Inflammatory macrophage (primary cell): ENCODE measurements around the gene PLRG1.

Source experiments
- DNase-seq, 2 donors: peaks; one replicate each; pipeline ENCODE4 v3.0.0-alpha.2; 2020 to 2022

The PLRG1 gene

GRCh38 chr4:154573190-154573870 is 23.1 kb upstream of the PLRG1 start:
- DNase-seq: no peak

- no peak for DNase-seq
These were observed 19.4 kb upstream of the PLRG1 start for GRCh38 chr4:154569584-154569983.

GRCh38 chr4:154569028-154569427 is 18.8 kb upstream of the PLRG1 start:
- DNase-seq: no peak

- DNase-seq: no peak
These were observed 16.5 kb upstream of the PLRG1 start for GRCh38 chr4:154566639-154567204.

GRCh38 chr4:154565704-154566103 is 15.5 kb upstream of the PLRG1 start:
- no peak for DNase-seq

GRCh38 chr4:154564311-154564710 is 14.1 kb upstream of the PLRG1 start:
- no peak for DNase-seq

- no peak for DNase-seq
These were observed 12.6 kb upstream of the PLRG1 start, which contains the start of gene FGB for GRCh38 chr4:154562697-154563254. TSS of gene FGB (plus strand) at chr4:154563011. CDS start at chr4:154563019, 8 bp downstream.

GRCh38 chr4:154560824-154561231 is 10.6 kb upstream of the PLRG1 start:
- no peak for DNase-seq

GRCh38 chr4:154560419-154560801 is 10.2 kb upstream of the PLRG1 start:
- DNase-seq: no peak

GRCh38 chr4:154559494-154560418 is 9.6 kb upstream of the PLRG1 start:
- peak; percentile 33 to 38 for DNase-seq

GRCh38 chr4:154559141-154559493 is 8.9 kb upstream of the PLRG1 start:
- no peak for DNase-seq

GRCh38 chr4:154551872-154552686 is 1.9 kb upstream of the PLRG1 start:
- DNase-seq: peak; percentile 75 to 79

- no peak for DNase-seq
These were observed 4.5 kb downstream of the PLRG1 start for GRCh38 chr4:154545689-154546088.

- DNase-seq: no peak
These were observed 7.8 kb downstream of the PLRG1 start for GRCh38 chr4:154542271-154542879.

GRCh38 chr4:154534296-154534695 is 15.9 kb downstream of the PLRG1 start:
- no peak for DNase-seq

GRCh38 chr4:154529728-154530519 is 20.3 kb downstream of the PLRG1 start:
- no peak for DNase-seq

GRCh38 chr4:154528869-154529268 is 21.3 kb downstream of the PLRG1 start:
- DNase-seq: peak in 1 of 2 donors; percentile 14

GRCh38 chr4:154527308-154527707 is 22.9 kb downstream of the PLRG1 start:
- DNase-seq: no peak

- DNase-seq: no peak
These were observed 24.0 kb downstream of the PLRG1 start for GRCh38 chr4:154526151-154526550.

GRCh38 chr4:154521607-154522006 is 28.6 kb downstream of the PLRG1 start:
- DNase-seq: no peak

GRCh38 chr4:154519214-154519613 is 31.0 kb downstream of the PLRG1 start:
- no peak for DNase-seq
